GM06990 (cell line): ENCODE data around the gene ANKS1A.

Source experiments
- DNase-seq: peaks from one replicate; pipeline ENCODE4 v3.0.0-alpha.2; 2011; ENCODE audit not compliant: insufficient read length; ENCODE audit errors: extremely low read depth
- H3K27me3 ChIP-seq: replicated peaks from 2 replicates; pipeline ENCODE4 v1.6.0; 2011; ENCODE audit warnings: low read length; ENCODE audit not compliant: control insufficient read depth, insufficient read depth
- H3K36me3 ChIP-seq: 2 replicates; pipeline ENCODE4 v1.5.1; 2011; ENCODE audit warnings: low read length; ENCODE audit not compliant: control insufficient read depth, insufficient read depth
- H3K4me3 ChIP-seq: replicated peaks from 2 replicates; pipeline ENCODE4 v1.5.1; 2011; ENCODE audit warnings: low read depth, mild to moderate bottlenecking, control low read depth, low read length
- CTCF ChIP-seq: IDR thresholded peaks from 2 replicates; pipeline ENCODE4 v1.5.1; 2011; ENCODE audit warnings: low read length, control low read depth, mild to moderate bottlenecking, inconsistent platforms; ENCODE audit not compliant: insufficient read depth, poor library complexity, severe bottlenecking

ANKS1A gene

GRCh38 chr6:34917626-34918285, 28.7 kb downstream of the ANKS1A start:
- Histone ChIP-seq H3K27me3 (no peaks in the 10 kb centered on the region), H3K36me3 (no peaks in the 10 kb centered on the region), H3K4me3 (no peak overlapping the region)
- no peak for DNase-seq
- no peak for TF ChIP-seq CTCF

GRCh38 chr6:34919651-34920050, 30.6 kb downstream of the ANKS1A start:
- H3K27me3 ChIP-seq = no peaks in the 10 kb centered on the region
- H3K4me3 ChIP-seq = no peak overlapping the region
- no peak for DNase-seq
- no peaks in the 10 kb centered on the region for H3K36me3 ChIP-seq
- no peak for TF ChIP-seq CTCF

- no peaks in the 10 kb centered on the region for H3K36me3 ChIP-seq
Measured at GRCh38 chr6:34920097-34920496, 31.0 kb downstream of the ANKS1A start.

GRCh38 chr6:34922177-34922663, 33.2 kb downstream of the ANKS1A start:
- H3K4me3 ChIP-seq = no peak overlapping the region
- no peak for TF ChIP-seq CTCF
- H3K36me3 ChIP-seq = no peaks in the 10 kb centered on the region
- DNase-seq = no peak
- H3K27me3 ChIP-seq = no peaks in the 10 kb centered on the region

More at GRCh38 chr6:34920097-34920496, 31.0 kb downstream of the ANKS1A start:
- Histone ChIP-seq H3K27me3 (no peaks in the 10 kb centered on the region), H3K4me3 (no peak overlapping the region)
- DNase-seq = no peak
- TF ChIP-seq CTCF = no peak

GRCh38 chr6:34924831-34925625, 36.0 kb downstream of the ANKS1A start:
- no peak for DNase-seq
- Histone ChIP-seq H3K27me3 (no peaks in the 10 kb centered on the region), H3K4me3 (no peak overlapping the region), H3K36me3 (no peaks in the 10 kb centered on the region)
- no peak for TF ChIP-seq CTCF
